ENCODE data around the gene JAML. TPM values are rescaled to one million over a fixed set of nuclear protein-coding genes. Genes with fewer than 3 reads are reported as not detected.

JAML gene
- polyA plus RNA-seq, 3 donors from 2014 or later = 16.8 to 37.7 (median 26.3) TPM

DNA sequence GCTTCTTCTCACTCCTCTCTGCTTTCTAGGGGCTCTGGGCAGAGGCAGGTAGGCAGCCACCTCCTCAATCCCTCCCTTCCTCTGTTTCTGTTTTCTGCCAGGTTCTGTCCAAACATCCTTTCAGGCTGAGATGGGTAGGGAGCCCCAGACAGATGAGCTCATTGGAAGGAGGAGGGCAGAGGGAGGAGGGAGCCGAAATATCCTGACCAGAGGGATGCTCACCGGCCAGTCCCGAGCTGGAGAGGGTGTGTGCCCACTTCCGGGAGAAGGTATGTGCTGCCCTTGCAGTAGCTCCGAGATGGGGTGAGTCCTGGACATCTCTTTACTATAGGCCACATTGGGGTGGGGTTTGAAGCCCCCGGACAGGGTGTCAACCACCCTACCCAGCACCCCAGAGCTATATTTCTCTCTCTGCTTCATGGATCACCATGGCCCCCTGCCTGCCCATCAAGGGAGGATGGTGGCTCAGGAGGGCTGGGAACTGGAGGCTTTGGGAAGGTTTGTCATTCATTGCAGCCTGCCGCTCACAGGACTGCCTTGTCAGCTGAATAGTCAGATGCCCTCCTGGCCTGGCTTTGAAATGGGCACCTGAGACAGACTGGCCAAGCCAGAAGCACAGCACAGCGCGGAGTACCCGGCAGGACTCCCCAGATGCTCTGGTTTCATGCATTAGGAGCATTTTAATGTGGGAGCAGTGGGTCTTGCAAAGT, 67.5 kb downstream of the JAML start:
- H3K27ac Mint-ChIP-seq = no peak overlapping the region
- H3K27me3 Mint-ChIP-seq (ENCODE audit: low read depth in 3 of 3) = peaks cover 10 to 16% (median 16%) of the 10 kb centered on the region in 3 donors
- peaks cover 0 to 2% (median 0%) of the 10 kb centered on the region in 6 donors for H3K9me3 Mint-ChIP-seq
- no peaks in the 10 kb centered on the region for H3K36me3 Mint-ChIP-seq
- H3K4me1 Mint-ChIP-seq = peaks cover 8 to 11% of the 10 kb centered on the region in 2 donors
- H3K4me3 Mint-ChIP-seq = peak overlapping the region in 1 of 5 donors; percentile 66
- no peak for DNase-seq

DNA sequence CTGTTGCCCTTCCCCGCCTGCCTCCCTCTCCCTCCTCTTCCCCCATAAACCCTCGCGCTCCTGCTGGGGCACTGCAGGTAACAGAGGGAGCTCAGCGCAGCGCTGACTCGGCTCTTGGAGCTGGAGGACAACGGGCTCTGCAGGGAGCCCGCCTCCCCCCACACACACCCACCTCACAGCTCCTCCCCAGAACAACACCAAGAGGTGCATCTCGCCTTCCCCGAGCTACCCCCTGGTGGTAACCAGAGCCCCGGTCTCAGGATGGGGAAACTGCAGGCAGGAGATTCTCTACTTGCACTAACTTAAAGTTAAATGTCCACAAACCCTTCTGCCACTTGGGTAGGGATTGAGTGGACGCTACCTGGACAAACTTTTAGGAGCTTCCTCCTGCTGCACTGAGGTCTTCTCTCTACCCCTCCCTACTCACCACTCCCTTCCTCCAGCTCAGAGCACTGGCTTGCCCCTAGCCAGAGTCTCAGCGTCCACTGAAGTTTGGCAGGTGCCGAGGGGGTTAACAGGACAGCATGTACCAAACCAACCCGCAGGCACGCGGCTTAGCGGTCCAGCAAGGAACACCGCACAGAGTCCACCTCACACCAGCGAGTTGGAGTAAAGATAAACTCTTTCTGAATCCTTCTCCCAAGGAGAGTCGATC, 68.2 kb downstream of the JAML start:
- Mint-ChIP-seq H3K4me1 (peaks cover 8 to 11% of the 10 kb centered on the region in 2 donors), H3K4me3 (peak overlapping the region in 1 of 5 donors; percentile 66), H3K36me3 (no peaks in the 10 kb centered on the region), H3K27me3 (ENCODE audit: low read depth in 3 of 3) (peaks cover 8 to 16% (median 16%) of the 10 kb centered on the region in 3 donors), H3K9me3 (peaks cover 0 to 2% (median 0%) of the 10 kb centered on the region in 6 donors), H3K27ac (no peak overlapping the region)
- peak; percentile 8 to 28 (median 11) for DNase-seq

GRCh38 chr11:118155776-118156530, 68.9 kb downstream of the JAML start:
- Mint-ChIP-seq H3K4me3 (peak overlapping the region in 1 of 5 donors; percentile 44), H3K9me3 (peaks cover 0 to 2% (median 0%) of the 10 kb centered on the region in 6 donors), H3K27ac (no peak overlapping the region), H3K4me1 (peaks cover 8 to 11% of the 10 kb centered on the region in 2 donors), H3K27me3 (ENCODE audit: low read depth in 3 of 3) (peaks cover 10 to 22% (median 16%) of the 10 kb centered on the region in 3 donors), H3K36me3 (no peaks in the 10 kb centered on the region)
- no peak for DNase-seq

GRCh38 chr11:118154641-118155040, 70.2 kb downstream of the JAML start:
- Mint-ChIP-seq H3K36me3 (no peaks in the 10 kb centered on the region), H3K4me3 (no peak overlapping the region), H3K27ac (no peak overlapping the region), H3K9me3 (peaks cover 0 to 2% (median 0%) of the 10 kb centered on the region in 6 donors), H3K4me1 (peaks cover 8 to 11% of the 10 kb centered on the region in 2 donors), H3K27me3 (ENCODE audit: low read depth in 3 of 3) (peaks cover 16 to 20% (median 16%) of the 10 kb centered on the region in 3 donors)
- DNase-seq = no peak

GRCh38 chr11:118153976-118154375, 70.8 kb downstream of the JAML start:
- Mint-ChIP-seq H3K36me3 (no peaks in the 10 kb centered on the region), H3K27me3 (ENCODE audit: low read depth in 3 of 3) (peaks cover 16 to 17% (median 16%) of the 10 kb centered on the region in 3 donors), H3K9me3 (peaks cover 0 to 2% (median 0%) of the 10 kb centered on the region in 6 donors), H3K4me3 (peak overlapping the region in 1 of 5 donors; percentile 11), H3K4me1 (peaks cover 8 to 11% of the 10 kb centered on the region in 2 donors), H3K27ac (no peak overlapping the region)
- no peak for DNase-seq

GRCh38 chr11:118153516-118153915, 71.3 kb downstream of the JAML start:
- DNase-seq = no peak
- Mint-ChIP-seq H3K27me3 (ENCODE audit: low read depth in 3 of 3) (peaks cover 16 to 18% (median 17%) of the 10 kb centered on the region in 3 donors), H3K4me3 (no peak overlapping the region), H3K9me3 (peaks cover 0 to 2% (median 0%) of the 10 kb centered on the region in 6 donors), H3K27ac (no peak overlapping the region), H3K4me1 (peaks cover 8 to 11% of the 10 kb centered on the region in 2 donors), H3K36me3 (no peaks in the 10 kb centered on the region)

DNA sequence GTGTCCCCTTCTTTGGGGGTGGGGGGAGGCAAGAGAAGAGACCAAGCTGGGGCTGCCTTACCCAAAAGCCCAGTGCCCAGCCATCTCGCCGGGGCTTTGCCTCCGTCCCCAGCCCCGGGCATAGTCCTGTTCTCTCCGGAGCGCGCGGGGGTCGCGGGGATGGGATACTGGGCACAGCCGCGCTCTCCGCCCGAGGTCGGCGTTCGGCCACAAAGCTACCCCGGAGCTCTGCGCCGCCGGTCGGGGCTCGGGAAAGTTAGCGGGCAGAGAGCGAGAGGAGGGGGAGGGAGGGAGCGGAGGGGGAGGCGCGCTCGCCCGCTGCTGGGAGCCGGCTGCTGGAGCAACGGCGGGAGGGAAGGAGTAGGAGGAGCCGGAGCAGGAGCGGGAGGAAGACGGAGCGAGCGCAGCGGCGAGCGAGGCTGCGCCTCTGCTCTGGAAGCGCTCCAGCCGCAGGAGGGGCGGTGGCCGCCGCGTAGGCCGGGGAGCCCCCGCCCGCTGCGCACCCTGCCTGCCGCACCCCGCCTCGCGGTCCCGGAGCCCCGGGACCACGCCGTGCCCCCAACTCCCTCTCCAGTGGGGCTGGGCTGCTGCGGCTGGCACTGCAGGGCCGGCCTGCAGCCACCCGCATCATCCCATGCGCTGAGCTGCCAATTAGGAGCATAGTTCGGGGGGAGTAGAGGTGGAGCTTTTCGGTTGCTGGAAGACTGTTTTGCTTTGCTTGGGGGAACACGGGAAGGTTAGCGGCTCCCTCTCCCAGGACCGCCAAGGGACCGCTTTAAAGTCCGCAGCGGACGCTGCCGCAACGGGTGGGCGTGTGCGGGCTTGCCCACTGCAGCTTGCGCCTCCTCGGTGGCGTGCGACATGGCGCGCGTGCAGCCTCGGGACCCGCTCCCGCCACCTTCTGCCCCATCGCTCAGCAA, 72.0 kb downstream of the JAML start, which contains the start of gene SCN4B:
Gene SCN4B, minus strand, starts transcription at position 272 of the 920 bp plus-strand sequence. Its CDS starts 150 bp downstream, at position 122.
- no peak for DNase-seq
- no peak within 1 kb of the TSS for H3K4me3 Mint-ChIP-seq

GRCh38 chr11:118152020-118152551, 72.7 kb downstream of the JAML start:
- Mint-ChIP-seq H3K4me3 (no peak overlapping the region), H3K27me3 (ENCODE audit: low read depth in 3 of 3) (peaks cover 11 to 18% (median 14%) of the 10 kb centered on the region in 3 donors), H3K9me3 (peaks cover 0 to 4% (median 0%) of the 10 kb centered on the region in 6 donors), H3K27ac (no peak overlapping the region), H3K36me3 (no peaks in the 10 kb centered on the region), H3K4me1 (peaks cover 6 to 10% of the 10 kb centered on the region in 2 donors)
- no peak for DNase-seq

More for the DNA sequence above, 72.0 kb downstream of the JAML start, which contains the start of gene SCN4B:
- Mint-ChIP-seq H3K4me1 (peaks cover 8 to 11% of the 10 kb centered on the region in 2 donors), H3K27ac (no peak within 1 kb of the TSS), H3K27me3 (ENCODE audit: low read depth in 3 of 3) (peaks cover 14 to 18% (median 14%) of the 10 kb centered on the region in 3 donors), H3K9me3 (peaks cover 0 to 2% (median 0%) of the 10 kb centered on the region in 6 donors), H3K36me3 (no peaks in the 10 kb centered on the region)

DNA sequence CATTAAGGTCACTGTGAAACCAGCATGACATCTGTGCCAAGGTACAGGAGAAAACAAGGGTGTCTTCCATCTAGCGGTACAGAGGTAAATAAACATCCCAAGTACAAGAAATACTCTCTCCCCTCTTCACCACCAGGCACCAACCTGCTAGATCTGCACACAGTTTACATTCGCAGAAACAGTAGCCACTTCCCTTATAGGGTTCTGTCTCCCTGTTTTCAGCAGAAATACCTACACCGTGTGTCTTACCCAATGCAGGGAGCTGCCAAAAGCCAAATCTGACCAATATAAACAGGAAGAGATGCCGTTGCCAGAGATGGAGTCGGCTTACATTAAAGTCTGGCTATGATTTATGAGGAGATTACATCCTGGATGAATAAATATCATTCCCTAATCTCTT, 73.4 kb downstream of the JAML start:
- Mint-ChIP-seq H3K27me3 (ENCODE audit: low read depth in 3 of 3) (peaks cover 9 to 18% (median 16%) of the 10 kb centered on the region in 3 donors), H3K9me3 (peaks cover 0 to 4% (median 0%) of the 10 kb centered on the region in 6 donors)

GRCh38 chr11:118149493-118149892, 75.3 kb downstream of the JAML start:
- DNase-seq = no peak
- peaks cover 9 to 22% (median 20%) of the 10 kb centered on the region in 3 donors for H3K27me3 Mint-ChIP-seq (ENCODE audit: low read depth in 3 of 3)
- peaks cover 5 to 8% of the 10 kb centered on the region in 2 donors for H3K4me1 Mint-ChIP-seq
- H3K9me3 Mint-ChIP-seq = peaks cover 0 to 4% (median 0%) of the 10 kb centered on the region in 6 donors
- no peak overlapping the region for H3K4me3 Mint-ChIP-seq
- no peak overlapping the region for H3K27ac Mint-ChIP-seq
- no peaks in the 10 kb centered on the region for H3K36me3 Mint-ChIP-seq

More for the DNA sequence above, 73.4 kb downstream of the JAML start:
- Mint-ChIP-seq H3K36me3 (no peaks in the 10 kb centered on the region), H3K4me3 (no peak overlapping the region), H3K4me1 (peaks cover 2 to 7% of the 10 kb centered on the region in 2 donors), H3K27ac (no peak overlapping the region)
- DNase-seq = no peak

DNA sequence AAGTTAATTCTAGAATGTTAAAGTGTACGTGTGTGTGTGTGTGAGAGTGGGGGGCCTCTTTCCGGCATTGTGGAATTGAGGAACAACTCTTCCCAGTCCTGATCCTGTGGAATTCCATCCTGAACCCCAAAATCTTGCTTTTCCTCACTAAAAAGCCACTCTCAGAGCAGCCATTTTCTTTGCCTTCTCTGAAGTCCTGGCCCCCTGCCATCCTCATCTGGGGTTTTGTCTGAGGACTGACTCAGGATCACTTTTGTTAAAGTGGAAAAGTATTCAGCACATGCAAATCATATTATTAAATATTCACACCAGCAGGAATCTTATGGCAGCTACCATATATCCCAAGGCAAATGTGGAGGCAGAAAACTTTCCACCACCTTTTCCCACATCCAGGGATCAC, 76.0 kb downstream of the JAML start:
- Mint-ChIP-seq H3K9me3 (peaks cover 0 to 2% (median 0%) of the 10 kb centered on the region in 6 donors), H3K4me3 (no peak overlapping the region), H3K27ac (no peak overlapping the region), H3K4me1 (peaks cover 5 to 6% of the 10 kb centered on the region in 2 donors), H3K27me3 (ENCODE audit: low read depth in 3 of 3) (peaks cover 3 to 27% (median 22%) of the 10 kb centered on the region in 3 donors), H3K36me3 (no peaks in the 10 kb centered on the region)
- no peak for DNase-seq

DNA sequence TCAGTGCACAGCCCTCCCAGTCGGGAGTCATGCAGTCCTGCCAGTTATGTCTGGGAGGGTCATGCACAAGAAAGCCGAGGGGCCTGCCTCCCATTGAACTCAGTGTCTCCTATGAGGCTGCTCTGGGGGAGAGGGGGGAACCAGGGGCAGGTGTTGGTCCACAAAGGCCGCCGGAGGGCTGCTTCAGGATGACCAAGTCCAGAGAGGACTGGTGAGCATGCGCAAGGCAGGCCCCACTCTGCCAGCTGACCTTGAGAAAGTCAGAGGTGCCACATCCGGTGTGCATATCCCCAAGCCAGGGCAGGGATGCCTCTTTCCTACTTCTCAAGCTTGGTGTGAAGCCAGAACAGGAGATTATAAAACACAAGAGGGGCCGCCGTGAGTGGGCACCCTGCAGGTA, 76.6 kb downstream of the JAML start:
- DNase-seq = no peak
- no peak overlapping the region for H3K4me3 Mint-ChIP-seq
- H3K27me3 Mint-ChIP-seq (ENCODE audit: low read depth in 3 of 3) = peaks cover 1 to 30% (median 22%) of the 10 kb centered on the region in 3 donors
- peaks cover 3 to 5% of the 10 kb centered on the region in 2 donors for H3K4me1 Mint-ChIP-seq
- H3K36me3 Mint-ChIP-seq = no peaks in the 10 kb centered on the region
- peaks cover 0 to 2% (median 0%) of the 10 kb centered on the region in 6 donors for H3K9me3 Mint-ChIP-seq
- no peak overlapping the region for H3K27ac Mint-ChIP-seq

Data from immature natural killer cell (primary cell).